ENCODE measurements around the gene COLEC11.

DNA sequence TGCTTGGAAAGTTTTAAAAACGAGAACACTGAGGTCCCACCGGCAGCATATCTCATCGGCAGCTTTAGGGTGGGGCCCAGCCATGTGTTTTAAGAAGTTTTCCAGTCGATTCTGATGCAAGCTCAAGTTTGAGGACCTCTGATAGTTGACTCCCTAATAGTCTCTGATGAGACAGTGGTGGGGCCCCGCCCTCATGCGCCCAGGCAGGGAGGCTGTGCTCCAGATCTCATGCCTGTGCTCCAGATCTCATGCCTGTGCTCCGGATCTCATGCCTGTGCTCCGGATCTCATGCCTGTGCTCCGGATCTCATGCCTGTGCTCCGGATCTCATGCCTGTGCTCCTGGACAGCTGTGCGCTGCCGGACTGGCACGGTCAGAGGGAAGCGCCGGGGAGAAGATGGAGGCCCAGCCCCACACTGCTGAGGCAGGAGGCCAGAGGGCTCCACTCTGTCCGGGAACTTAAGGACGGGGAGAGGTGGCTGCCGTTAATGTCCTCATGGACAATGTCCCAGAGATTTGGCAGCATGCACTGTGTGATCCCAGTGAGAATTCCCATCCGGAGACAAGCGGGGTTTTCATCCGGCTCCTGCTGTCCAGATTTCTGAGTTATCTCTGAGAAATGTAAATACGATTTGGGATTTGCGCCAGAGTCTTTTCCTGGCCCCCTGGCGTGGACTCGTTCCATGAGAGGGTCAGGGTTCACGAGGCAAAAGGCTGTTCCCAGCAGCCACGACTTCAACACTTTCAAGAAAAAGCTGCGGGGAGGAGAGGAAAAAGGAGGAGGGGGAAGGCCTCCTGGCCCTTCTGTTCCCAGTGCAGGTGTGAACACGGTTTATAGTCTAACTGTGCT lies 9.4 kb upstream of the COLEC11 start:
- TF ChIP-seq ETV6 (CRISPR knock-in tag; conservative IDR thresholded peaks at IDR 0.05), result no peak
- TF ChIP-seq ZMYM4 (CRISPR knock-in tag; IDR thresholded peaks at IDR 0.05), result peak; percentile 49; the same call in 1 of the 2 replicates
- no peak for TF ChIP-seq SP2 (CRISPR knock-in tag; IDR thresholded peaks at IDR 0.05)
- TF ChIP-seq POLR2A (IDR thresholded peaks at IDR 0.05; ENCODE audit: insufficient read depth in 1 of 2, low read depth in 2 of 2, low read length in 2 of 2), result peak in 1 of 2 experiments; percentile 63; a peak in 2 of 4 replicates
- TF ChIP-seq ZNF598 (CRISPR knock-in tag; IDR thresholded peaks at IDR 0.05; ENCODE audit: borderline replicate concordance), result peak; percentile 80; the same call in 1 of the 2 replicates
- no peak for TF ChIP-seq POLR2AphosphoS5 (IDR thresholded peaks at IDR 0.05; ENCODE audit: low read depth, low read length)
- TF ChIP-seq ZNF121 (CRISPR knock-in tag; IDR thresholded peaks at IDR 0.05), result no peak
- TF ChIP-seq ZNF430 (CRISPR knock-in tag; IDR thresholded peaks at IDR 0.05), result no peak
- TF ChIP-seq, protein P1, sequence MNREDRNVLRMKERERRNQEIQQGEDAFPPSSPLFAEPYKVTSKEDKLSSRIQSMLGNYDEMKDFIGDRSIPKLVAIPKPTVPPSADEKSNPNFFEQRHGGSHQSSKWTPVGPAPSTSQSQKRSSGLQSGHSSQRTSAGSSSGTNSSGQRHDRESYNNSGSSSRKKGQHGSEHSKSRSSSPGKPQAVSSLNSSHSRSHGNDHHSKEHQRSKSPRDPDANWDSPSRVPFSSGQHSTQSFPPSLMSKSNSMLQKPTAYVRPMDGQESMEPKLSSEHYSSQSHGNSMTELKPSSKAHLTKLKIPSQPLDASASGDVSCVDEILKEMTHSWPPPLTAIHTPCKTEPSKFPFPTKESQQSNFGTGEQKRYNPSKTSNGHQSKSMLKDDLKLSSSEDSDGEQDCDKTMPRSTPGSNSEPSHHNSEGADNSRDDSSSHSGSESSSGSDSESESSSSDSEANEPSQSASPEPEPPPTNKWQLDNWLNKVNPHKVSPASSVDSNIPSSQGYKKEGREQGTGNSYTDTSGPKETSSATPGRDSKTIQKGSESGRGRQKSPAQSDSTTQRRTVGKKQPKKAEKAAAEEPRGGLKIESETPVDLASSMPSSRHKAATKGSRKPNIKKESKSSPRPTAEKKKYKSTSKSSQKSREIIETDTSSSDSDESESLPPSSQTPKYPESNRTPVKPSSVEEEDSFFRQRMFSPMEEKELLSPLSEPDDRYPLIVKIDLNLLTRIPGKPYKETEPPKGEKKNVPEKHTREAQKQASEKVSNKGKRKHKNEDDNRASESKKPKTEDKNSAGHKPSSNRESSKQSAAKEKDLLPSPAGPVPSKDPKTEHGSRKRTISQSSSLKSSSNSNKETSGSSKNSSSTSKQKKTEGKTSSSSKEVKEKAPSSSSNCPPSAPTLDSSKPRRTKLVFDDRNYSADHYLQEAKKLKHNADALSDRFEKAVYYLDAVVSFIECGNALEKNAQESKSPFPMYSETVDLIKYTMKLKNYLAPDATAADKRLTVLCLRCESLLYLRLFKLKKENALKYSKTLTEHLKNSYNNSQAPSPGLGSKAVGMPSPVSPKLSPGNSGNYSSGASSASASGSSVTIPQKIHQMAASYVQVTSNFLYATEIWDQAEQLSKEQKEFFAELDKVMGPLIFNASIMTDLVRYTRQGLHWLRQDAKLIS (CRISPR knock-in tag; IDR thresholded peaks at IDR 0.05), result no peak
- TF ChIP-seq, protein P2, sequence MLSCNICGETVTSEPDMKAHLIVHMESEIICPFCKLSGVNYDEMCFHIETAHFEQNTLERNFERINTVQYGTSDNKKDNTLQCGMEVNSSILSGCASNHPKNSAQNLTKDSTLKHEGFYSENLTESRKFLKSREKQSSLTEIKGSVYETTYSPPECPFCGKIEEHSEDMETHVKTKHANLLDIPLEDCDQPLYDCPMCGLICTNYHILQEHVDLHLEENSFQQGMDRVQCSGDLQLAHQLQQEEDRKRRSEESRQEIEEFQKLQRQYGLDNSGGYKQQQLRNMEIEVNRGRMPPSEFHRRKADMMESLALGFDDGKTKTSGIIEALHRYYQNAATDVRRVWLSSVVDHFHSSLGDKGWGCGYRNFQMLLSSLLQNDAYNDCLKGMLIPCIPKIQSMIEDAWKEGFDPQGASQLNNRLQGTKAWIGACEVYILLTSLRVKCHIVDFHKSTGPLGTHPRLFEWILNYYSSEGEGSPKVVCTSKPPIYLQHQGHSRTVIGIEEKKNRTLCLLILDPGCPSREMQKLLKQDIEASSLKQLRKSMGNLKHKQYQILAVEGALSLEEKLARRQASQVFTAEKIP (CRISPR knock-in tag; IDR thresholded peaks at IDR 0.05; ENCODE audit: borderline replicate concordance), result no peak
- no peak for TF ChIP-seq GPN1 (CRISPR knock-in tag; IDR thresholded peaks at IDR 0.05; ENCODE audit: borderline replicate concordance)
- 0 out of 2 replicates have a peak, but pooled peaks have one; percentile 38 for TF ChIP-seq PHF20 (CRISPR knock-in tag; IDR thresholded peaks at IDR 0.05)
